ENCODE data around the gene CIAO3.

The CIAO3 gene

GRCh38 chr16:709566-710499 lies 31.0 kb downstream of the CIAO3 start:
- DNase-seq (ENCODE audit: low spot score), result no peak

DNA sequence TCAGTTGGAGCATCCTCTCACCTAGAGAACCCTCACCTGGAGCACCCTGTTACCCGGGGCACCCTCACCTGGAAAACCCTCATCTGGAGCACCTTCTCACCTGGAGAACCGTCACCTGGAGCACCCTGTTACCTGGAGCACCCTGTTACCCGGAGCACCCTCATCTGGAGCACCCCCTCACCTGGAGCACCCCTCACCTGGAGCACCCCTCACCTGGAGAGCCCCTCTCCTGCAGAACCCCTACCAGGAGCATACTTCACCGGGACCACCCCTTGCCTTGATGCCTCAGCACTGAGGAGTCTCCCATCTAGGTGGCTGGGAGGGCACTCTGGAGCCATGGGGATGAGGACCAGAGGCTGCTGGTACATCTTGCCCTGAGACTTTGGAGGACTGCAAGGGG lies 31.8 kb downstream of the CIAO3 start:
- no peak for DNase-seq (ENCODE audit: low spot score)

DNA sequence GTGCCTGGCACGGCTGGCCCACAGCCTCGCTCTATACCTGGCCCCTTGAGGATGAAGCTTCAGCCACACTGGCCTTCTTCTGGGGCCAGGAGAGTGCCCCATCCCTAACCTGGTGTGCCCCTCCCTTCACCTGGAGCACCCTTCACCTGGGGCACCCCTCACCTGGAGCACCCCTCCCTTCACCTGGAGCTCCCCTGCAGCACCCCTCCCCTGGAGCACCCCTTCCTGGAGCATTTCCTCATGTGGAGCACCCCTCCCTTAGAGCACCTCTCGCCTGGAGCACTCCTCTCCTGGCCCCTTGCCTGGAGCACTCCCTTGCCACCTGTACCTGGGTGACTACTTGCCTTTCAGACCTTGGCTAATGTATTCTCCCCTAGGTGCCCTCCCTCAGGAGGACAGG lies 32.8 kb downstream of the CIAO3 start:
- no peak for DNase-seq (ENCODE audit: low spot score)

DNA sequence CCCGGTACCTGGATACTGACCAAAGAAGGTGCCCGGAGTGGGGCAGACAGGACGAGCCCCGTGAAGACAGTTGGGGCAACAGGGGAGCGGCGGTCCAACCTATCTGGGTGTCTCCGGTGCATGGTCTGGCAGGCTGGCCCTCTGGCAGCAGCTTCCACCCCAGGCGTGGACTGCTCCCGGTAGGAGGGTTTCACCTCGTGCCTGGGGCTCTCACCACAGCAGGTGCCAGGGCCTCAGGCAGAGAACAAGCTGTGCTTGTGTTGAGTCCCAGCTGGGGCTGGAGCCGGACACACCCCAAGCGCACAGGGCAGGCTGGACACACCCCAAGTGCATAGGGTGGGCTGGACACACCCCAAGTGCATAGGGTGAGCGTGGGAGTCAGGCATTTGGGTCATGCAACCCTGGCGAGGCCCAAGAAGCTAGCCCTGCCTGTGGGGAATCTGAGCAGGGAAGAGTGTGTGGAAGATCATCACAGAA lies 33.7 kb downstream of the CIAO3 start:
- no peak for DNase-seq (ENCODE audit: low spot score)

- DNase-seq (ENCODE audit: low spot score), result no peak
These were observed 34.4 kb downstream of the CIAO3 start for GRCh38 chr16:706189-707061.

GRCh38 chr16:705431-706188 lies 35.2 kb downstream of the CIAO3 start, which contains the start of gene FBXL16:
TSS of gene FBXL16 (minus strand) at chr16:705801. CDS start at chr16:697405, 8,396 bp downstream.
- no peak for DNase-seq (ENCODE audit: low spot score)

GRCh38 chr16:704552-705380 lies 36.0 kb downstream of the CIAO3 start:
- no peak for DNase-seq (ENCODE audit: low spot score)

- no peak for DNase-seq (ENCODE audit: low spot score)
These were observed 36.8 kb downstream of the CIAO3 start for GRCh38 chr16:704047-704446.

GRCh38 chr16:703406-703805 lies 37.4 kb downstream of the CIAO3 start:
- DNase-seq (ENCODE audit: low spot score), result no peak

DNA sequence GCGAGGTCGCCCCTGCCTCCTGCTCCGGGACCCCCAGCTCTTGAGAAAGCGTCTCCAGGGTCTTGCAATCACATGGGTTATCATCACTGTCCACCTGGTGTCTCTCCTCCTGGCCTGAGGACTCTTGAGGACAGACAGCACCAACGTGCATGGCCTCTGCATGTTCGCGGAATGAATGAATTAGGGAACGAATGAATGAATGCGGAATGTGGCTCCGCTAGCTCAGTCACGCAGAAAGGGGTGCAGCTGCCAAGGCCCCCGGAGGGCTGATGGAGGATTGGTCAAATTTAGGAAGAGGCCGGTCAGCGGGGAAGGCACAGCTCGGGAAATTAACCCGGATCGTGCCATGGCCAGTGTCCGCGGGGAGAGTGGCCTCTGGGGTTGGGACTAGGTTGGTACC lies 38.5 kb downstream of the CIAO3 start:
- DNase-seq (ENCODE audit: low spot score), result no peak

DNA sequence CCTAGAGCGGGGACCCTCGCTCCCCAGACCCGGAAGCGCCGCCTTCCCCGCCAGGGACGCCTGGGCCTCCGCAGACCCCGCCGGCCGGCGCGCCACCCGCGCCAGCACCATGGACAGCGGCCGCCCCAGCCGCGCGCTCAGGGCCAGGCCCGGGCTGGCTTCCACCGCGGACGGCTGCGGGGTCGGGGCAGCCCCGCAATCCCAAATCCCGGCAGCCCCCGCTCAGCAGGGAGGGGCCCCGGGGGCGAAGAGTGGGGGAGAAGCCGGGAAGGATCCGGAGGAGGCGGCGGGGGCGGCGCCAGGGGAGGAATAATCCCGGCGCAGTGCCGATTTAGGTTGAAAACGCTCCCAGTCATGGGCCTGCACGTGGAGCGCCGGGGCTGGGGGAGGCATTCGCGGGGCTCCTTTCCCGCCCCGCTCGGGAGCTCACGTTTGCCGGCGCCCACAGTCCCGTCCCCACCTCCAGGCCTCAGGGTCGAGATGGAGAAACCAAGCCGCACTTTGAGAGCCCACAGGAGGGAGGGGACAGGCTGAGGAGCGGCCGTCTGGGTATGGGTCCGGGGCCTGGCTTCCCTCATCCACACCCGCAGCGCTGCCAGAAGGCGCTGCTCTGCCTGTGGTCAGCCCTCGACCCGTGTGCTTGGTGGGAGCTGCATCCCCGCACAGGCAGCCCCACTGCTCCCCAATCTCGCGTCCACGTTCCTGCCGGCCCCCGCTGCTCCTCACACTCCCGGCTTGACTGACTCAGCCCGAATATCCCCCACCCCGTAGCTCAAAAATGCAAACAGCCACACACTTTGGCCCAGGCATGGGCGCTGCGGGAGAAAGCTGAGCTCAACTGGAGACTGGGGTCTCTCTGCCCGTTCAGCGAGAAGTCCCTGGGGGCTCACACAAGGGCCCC lies 39.9 kb downstream of the CIAO3 start:
- no peak for DNase-seq (ENCODE audit: low spot score)

GRCh38 chr16:698911-699671 lies 41.7 kb downstream of the CIAO3 start:
- DNase-seq (ENCODE audit: low spot score), result no peak

GRCh38 chr16:695355-696089 lies 45.3 kb downstream of the CIAO3 start:
- DNase-seq (ENCODE audit: low spot score), result peak; percentile 84

GRCh38 chr16:694863-695354 lies 45.9 kb downstream of the CIAO3 start:
- DNase-seq (ENCODE audit: low spot score), result no peak

- DNase-seq (ENCODE audit: low spot score), result no peak
These were observed 46.5 kb downstream of the CIAO3 start for GRCh38 chr16:694187-694862.

- no peak for DNase-seq (ENCODE audit: low spot score)
These were observed 47.0 kb downstream of the CIAO3 start for GRCh38 chr16:693766-694165.

GRCh38 chr16:693364-693763 lies 47.4 kb downstream of the CIAO3 start:
- DNase-seq (ENCODE audit: low spot score), result no peak
